Caco-2 (cell line): ENCODE results near the gene AMPH. TPM values are rescaled to one million over a fixed set of nuclear protein-coding genes. Genes with fewer than 3 reads are reported as not detected.

ENCODE experiments used
- Bru-seq: library from RNA; stranded (reverse); fragments of 400-500 nt; gene quantifications from one replicate; lab custom pipeline; 2021; lab: Mats Ljungman, UMichigan
- BruChase-seq, 2 experiments: library from RNA; stranded (reverse); fragments of 400-500 nt; gene quantifications; one replicate each; lab custom pipeline; 2021; lab: Mats Ljungman, UMichigan
- BruUV-seq: library from RNA; stranded (reverse); fragments of 400-500 nt; replicated peaks from 2 replicates; lab custom pipeline; 2021; lab: Mats Ljungman, UMichigan
- CTCF ChIA-PET: fragments of 300-600 bp; sonication (Branson Sonifier 250); formaldehyde crosslinking; loops from one replicate; lab custom pipeline; 2022; ENCODE audit warnings: antibody characterized with exemption; lab: Charles Lee
- POLR2A ChIA-PET: fragments of 300-600 bp; sonication (Branson Sonifier 250); formaldehyde crosslinking; loops from one replicate; lab custom pipeline; 2022; ENCODE audit warnings: antibody characterized with exemption; lab: Charles Lee
- DNase-seq, 2 experiments: peaks; one replicate each; pipeline versions ENCODE4 v3.0.0 to v3.0.0-alpha.2; 2020 to 2022
- H3K27me3 ChIP-seq: replicated peaks from 2 replicates; pipeline ENCODE4 v1.6.0; 2011; ENCODE audit warnings: low read length; ENCODE audit not compliant: control insufficient read depth, insufficient read depth
- H3K36me3 ChIP-seq: 2 replicates; pipeline ENCODE4 v1.5.1; 2011; ENCODE audit warnings: low read length; ENCODE audit not compliant: control insufficient read depth, insufficient read depth
- H3K4me1 ChIP-seq: fragments of 250-450 bp; sonication (Bioruptor Pico); 2 replicates; pipeline ENCODE4 v1.5.1; 2020; ENCODE audit warnings: mild to moderate bottlenecking
- H3K4me3 ChIP-seq: 2 replicates; pipeline ENCODE4 v1.5.1; 2011; ENCODE audit warnings: low read depth, mild to moderate bottlenecking, control low read depth, low read length
- H3K9me3 ChIP-seq: fragments of 250-450 bp; sonication (Bioruptor Pico); 2 replicates; pipeline ENCODE4 v1.5.1; 2020; ENCODE audit warnings: mild to moderate bottlenecking, moderate library complexity
- H3K27ac Mint-ChIP-seq: one replicate; pipeline ENCODE4 v1.8.0; 2022; ENCODE audit warnings: mixed read lengths; ENCODE audit not compliant: unreplicated experiment
- H3K27me3 Mint-ChIP-seq: one replicate; pipeline ENCODE4 v1.8.0; 2022; ENCODE audit warnings: mixed read lengths; ENCODE audit not compliant: insufficient read depth, unreplicated experiment
- H3K36me3 Mint-ChIP-seq: one replicate; pipeline ENCODE4 v1.8.0; 2022; ENCODE audit warnings: mild to moderate bottlenecking, mixed read lengths; ENCODE audit not compliant: insufficient read depth, unreplicated experiment
- H3K4me1 Mint-ChIP-seq: one replicate; pipeline ENCODE4 v1.8.0; 2022; ENCODE audit warnings: low read depth, mixed read lengths; ENCODE audit not compliant: unreplicated experiment
- H3K4me3 Mint-ChIP-seq: one replicate; pipeline ENCODE4 v1.8.0; 2022; ENCODE audit warnings: mild to moderate bottlenecking, moderate library complexity, mixed read lengths; ENCODE audit not compliant: unreplicated experiment
- H3K9me3 Mint-ChIP-seq: one replicate; pipeline ENCODE4 v1.8.0; 2022; ENCODE audit warnings: mixed read lengths; ENCODE audit not compliant: unreplicated experiment
- CTCF ChIP-seq, 2 experiments: fragments of 200-600 bp in 1 of 2; IDR thresholded peaks; 1 replicate in 1 of 2; 2 replicates in 1 of 2; pipeline versions ENCODE4 v1.5.1 to v1.8.0; 2011 to 2022; ENCODE audit warnings: antibody characterized with exemption in 1 of 2, control low read depth in 1 of 2, inconsistent platforms in 1 of 2, low read depth in 1 of 2, low read length in 1 of 2, mild to moderate bottlenecking in 1 of 2, moderate library complexity in 1 of 2; ENCODE audit not compliant: insufficient read depth in 1 of 2, severe bottlenecking in 1 of 2, unreplicated experiment in 1 of 2
- intact Hi-C: fragments of 100-400 bp; cut with micrococcal nuclease; formaldehyde crosslinking; loops from one replicate; pipeline ENCODE4 v1.10.0; 2022; ENCODE audit not compliant: unreplicated experiment
- long read RNA-seq: library from polyadenylated mRNA; stranded (forward); transcript quantifications from one replicate; pipeline ENCODE4 v2.0.0, GENCODE V29; 2022
- total RNA-seq: library from RNA; stranded (reverse); gene quantifications from 2 replicates; pipeline ENCODE4 v1.2.3, GENCODE V29; 2022

The AMPH gene
- total RNA-seq (not detected in 2 replicates), Bru-seq, nascent RNA (percentile 3 among the genes with signal in this experiment), BruChase-seq, experiment 1, labeled RNA remaining after a 2-hour chase (percentile 0 among the genes with signal in this experiment), BruChase-seq, experiment 2, labeled RNA remaining after a 6-hour chase (percentile 0 among the genes with signal in this experiment)
- long read RNA-seq: 0 reads

GRCh38 chr7:38630720-38631673 lies at the start of gene AMPH:
TSS of gene AMPH (minus strand) at chr7:38631373. CDS start at chr7:38631351, 22 bp downstream.
- Histone ChIP-seq H3K4me1 (no peaks in the 10 kb centered on the region), H3K27me3 (no peaks in the 10 kb centered on the region; the same call in 1 of the 2 replicates), H3K9me3 (no peaks in the 10 kb centered on the region), H3K36me3 (no peaks in the 10 kb centered on the region), H3K4me3 (no peak within 1 kb of the TSS)
- no peak for TF ChIP-seq CTCF (IDR thresholded peaks at IDR 0.05; ENCODE audit: insufficient read depth in 1 of 2, low read depth in 1 of 2, low read length in 1 of 2, severe bottlenecking in 1 of 2, unreplicated experiment in 1 of 2)
- ChIA-PET CTCF (no interaction called here), POLR2A (no interaction called here)
- no peak within 1 kb of the TSS for H3K27ac Mint-ChIP-seq
- BruUV-seq: no TSS peak
- H3K9me3 Mint-ChIP-seq: no peaks in the 10 kb centered on the region
- no peaks in the 10 kb centered on the region for H3K36me3 Mint-ChIP-seq
- H3K4me1 Mint-ChIP-seq: no peaks in the 10 kb centered on the region
- no peak for DNase-seq
- no peak within 1 kb of the TSS for H3K4me3 Mint-ChIP-seq
- H3K27me3 Mint-ChIP-seq: peaks cover 11% of the 10 kb centered on the region
- intact Hi-C loops: no loop called here

- no TSS peak for BruUV-seq
- H3K4me1 Mint-ChIP-seq: no peaks in the 10 kb centered on the region
- intact Hi-C loops: no loop called here
- peaks cover 8% of the 10 kb centered on the region for H3K27me3 Mint-ChIP-seq
- no peak overlapping the region for H3K4me3 Mint-ChIP-seq
- H3K9me3 Mint-ChIP-seq: no peaks in the 10 kb centered on the region
- Histone ChIP-seq H3K9me3 (no peaks in the 10 kb centered on the region), H3K4me3 (no peak overlapping the region), H3K27me3 (no peaks in the 10 kb centered on the region; the same call in 1 of the 2 replicates), H3K4me1 (no peaks in the 10 kb centered on the region), H3K36me3 (no peaks in the 10 kb centered on the region)
- ChIA-PET POLR2A (no interaction called here), CTCF (no interaction called here)
- no peak for DNase-seq
- no peaks in the 10 kb centered on the region for H3K36me3 Mint-ChIP-seq
- no peak for TF ChIP-seq CTCF (IDR thresholded peaks at IDR 0.05; ENCODE audit: insufficient read depth in 1 of 2, low read depth in 1 of 2, low read length in 1 of 2, severe bottlenecking in 1 of 2, unreplicated experiment in 1 of 2)
- H3K27ac Mint-ChIP-seq: no peak overlapping the region
Measured at GRCh38 chr7:38679419-38679818, 48.2 kb upstream of the AMPH start.

- no peak overlapping the region for H3K4me3 ChIP-seq
- no peak overlapping the region for H3K27ac Mint-ChIP-seq
- no peaks in the 10 kb centered on the region for H3K4me1 ChIP-seq
- H3K4me1 Mint-ChIP-seq: no peaks in the 10 kb centered on the region
- DNase-seq: no peak
- no peaks in the 10 kb centered on the region for H3K9me3 ChIP-seq
- BruUV-seq: no TSS peak
- no peaks in the 10 kb centered on the region for H3K36me3 Mint-ChIP-seq
- no peak overlapping the region for H3K4me3 Mint-ChIP-seq
- no peaks in the 10 kb centered on the region for H3K36me3 ChIP-seq
- TF ChIP-seq CTCF (IDR thresholded peaks at IDR 0.05; ENCODE audit: insufficient read depth in 1 of 2, low read depth in 1 of 2, low read length in 1 of 2, severe bottlenecking in 1 of 2, unreplicated experiment in 1 of 2): no peak
- ChIA-PET CTCF (no interaction called here), POLR2A (no interaction called here)
- H3K9me3 Mint-ChIP-seq: no peaks in the 10 kb centered on the region
- intact Hi-C loops: no loop called here
- peaks cover 8% of the 10 kb centered on the region for H3K27me3 Mint-ChIP-seq
- H3K27me3 ChIP-seq: no peaks in the 10 kb centered on the region; the same call in 1 of the 2 replicates
Measured at GRCh38 chr7:38678698-38679054, 47.5 kb upstream of the AMPH start.
